ENCODE measurements around the gene PRPF39. TPM values are rescaled to one million over a fixed set of nuclear protein-coding genes. Genes with fewer than 3 reads are reported as not detected.

Gene PRPF39
- total and polyA plus RNA-seq, 10 of the 15 experiments (the other 5 are each of a cell fraction or from before 2014, with no cell fraction given): 22.1 to 91.7 (median 36.9) TPM

- TF ChIP-seq, protein P1, sequence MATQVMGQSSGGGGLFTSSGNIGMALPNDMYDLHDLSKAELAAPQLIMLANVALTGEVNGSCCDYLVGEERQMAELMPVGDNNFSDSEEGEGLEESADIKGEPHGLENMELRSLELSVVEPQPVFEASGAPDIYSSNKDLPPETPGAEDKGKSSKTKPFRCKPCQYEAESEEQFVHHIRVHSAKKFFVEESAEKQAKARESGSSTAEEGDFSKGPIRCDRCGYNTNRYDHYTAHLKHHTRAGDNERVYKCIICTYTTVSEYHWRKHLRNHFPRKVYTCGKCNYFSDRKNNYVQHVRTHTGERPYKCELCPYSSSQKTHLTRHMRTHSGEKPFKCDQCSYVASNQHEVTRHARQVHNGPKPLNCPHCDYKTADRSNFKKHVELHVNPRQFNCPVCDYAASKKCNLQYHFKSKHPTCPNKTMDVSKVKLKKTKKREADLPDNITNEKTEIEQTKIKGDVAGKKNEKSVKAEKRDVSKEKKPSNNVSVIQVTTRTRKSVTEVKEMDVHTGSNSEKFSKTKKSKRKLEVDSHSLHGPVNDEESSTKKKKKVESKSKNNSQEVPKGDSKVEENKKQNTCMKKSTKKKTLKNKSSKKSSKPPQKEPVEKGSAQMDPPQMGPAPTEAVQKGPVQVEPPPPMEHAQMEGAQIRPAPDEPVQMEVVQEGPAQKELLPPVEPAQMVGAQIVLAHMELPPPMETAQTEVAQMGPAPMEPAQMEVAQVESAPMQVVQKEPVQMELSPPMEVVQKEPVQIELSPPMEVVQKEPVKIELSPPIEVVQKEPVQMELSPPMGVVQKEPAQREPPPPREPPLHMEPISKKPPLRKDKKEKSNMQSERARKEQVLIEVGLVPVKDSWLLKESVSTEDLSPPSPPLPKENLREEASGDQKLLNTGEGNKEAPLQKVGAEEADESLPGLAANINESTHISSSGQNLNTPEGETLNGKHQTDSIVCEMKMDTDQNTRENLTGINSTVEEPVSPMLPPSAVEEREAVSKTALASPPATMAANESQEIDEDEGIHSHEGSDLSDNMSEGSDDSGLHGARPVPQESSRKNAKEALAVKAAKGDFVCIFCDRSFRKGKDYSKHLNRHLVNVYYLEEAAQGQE (IDR thresholded peaks at IDR 0.05; ENCODE audit: low read depth, low read length): no peak
- TF ChIP-seq PML (IDR thresholded peaks at IDR 0.05; ENCODE audit: low read length) (0 out of 2 replicates have a peak, but pooled peaks have one; percentile 77), MYC (IDR thresholded peaks at IDR 0.05; ENCODE audit: insufficient read depth, insufficient read length, insufficient replicate concordance, low read length, severe bottlenecking) (no peak), ZNF217 (IDR thresholded peaks at IDR 0.05) (no peak), HDGF (IDR thresholded peaks at IDR 0.05) (no peak), PAX8 (IDR thresholded peaks at IDR 0.05) (no peak), EP300 (IDR thresholded peaks at IDR 0.05; ENCODE audit: borderline replicate concordance in 1 of 2, control insufficient read depth in 1 of 2, low read depth in 2 of 2, low read length in 2 of 2) (no peak), HDAC6 (IDR thresholded peaks at IDR 0.05; ENCODE audit: unreplicated experiment) (no peak), CBX3 (IDR thresholded peaks at IDR 0.05; ENCODE audit: borderline replicate concordance, low read depth) (no peak), ASH2L (IDR thresholded peaks at IDR 0.05; ENCODE audit: borderline replicate concordance, low read depth) (no peak), NFIC (IDR thresholded peaks at IDR 0.05; ENCODE audit: low read depth, low read length) (no peak), HDAC2 (IDR thresholded peaks at IDR 0.05) (no peak), CREM (IDR thresholded peaks at IDR 0.05; ENCODE audit: low read depth) (no peak), POU2F2 (IDR thresholded peaks at IDR 0.05; ENCODE audit: borderline replicate concordance, low read depth, low read length) (peak; percentile 69; the same call in 2 of the 3 replicates), ATF2 (IDR thresholded peaks at IDR 0.05; ENCODE audit: low read length) (no peak), EED (IDR thresholded peaks at IDR 0.05; ENCODE audit: low read depth) (0 out of 2 replicates have a peak, but pooled peaks have one; percentile 40)
- TF ChIP-seq, protein P2, sequence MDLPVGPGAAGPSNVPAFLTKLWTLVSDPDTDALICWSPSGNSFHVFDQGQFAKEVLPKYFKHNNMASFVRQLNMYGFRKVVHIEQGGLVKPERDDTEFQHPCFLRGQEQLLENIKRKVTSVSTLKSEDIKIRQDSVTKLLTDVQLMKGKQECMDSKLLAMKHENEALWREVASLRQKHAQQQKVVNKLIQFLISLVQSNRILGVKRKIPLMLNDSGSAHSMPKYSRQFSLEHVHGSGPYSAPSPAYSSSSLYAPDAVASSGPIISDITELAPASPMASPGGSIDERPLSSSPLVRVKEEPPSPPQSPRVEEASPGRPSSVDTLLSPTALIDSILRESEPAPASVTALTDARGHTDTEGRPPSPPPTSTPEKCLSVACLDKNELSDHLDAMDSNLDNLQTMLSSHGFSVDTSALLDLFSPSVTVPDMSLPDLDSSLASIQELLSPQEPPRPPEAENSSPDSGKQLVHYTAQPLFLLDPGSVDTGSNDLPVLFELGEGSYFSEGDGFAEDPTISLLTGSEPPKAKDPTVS (IDR thresholded peaks at IDR 0.05; ENCODE audit: low read depth, low read length): no peak
Measured at GRCh38 chr14:45083976-45084722, at the start of gene PRPF39 (continued).
